ENCODE results near the gene CLBA1. TPM values are rescaled to one million over a fixed set of nuclear protein-coding genes. Genes with fewer than 3 reads are reported as not detected.

The CLBA1 gene
- total RNA-seq, 1 experiment from 2014 or later = 14.3 TPM

DNA sequence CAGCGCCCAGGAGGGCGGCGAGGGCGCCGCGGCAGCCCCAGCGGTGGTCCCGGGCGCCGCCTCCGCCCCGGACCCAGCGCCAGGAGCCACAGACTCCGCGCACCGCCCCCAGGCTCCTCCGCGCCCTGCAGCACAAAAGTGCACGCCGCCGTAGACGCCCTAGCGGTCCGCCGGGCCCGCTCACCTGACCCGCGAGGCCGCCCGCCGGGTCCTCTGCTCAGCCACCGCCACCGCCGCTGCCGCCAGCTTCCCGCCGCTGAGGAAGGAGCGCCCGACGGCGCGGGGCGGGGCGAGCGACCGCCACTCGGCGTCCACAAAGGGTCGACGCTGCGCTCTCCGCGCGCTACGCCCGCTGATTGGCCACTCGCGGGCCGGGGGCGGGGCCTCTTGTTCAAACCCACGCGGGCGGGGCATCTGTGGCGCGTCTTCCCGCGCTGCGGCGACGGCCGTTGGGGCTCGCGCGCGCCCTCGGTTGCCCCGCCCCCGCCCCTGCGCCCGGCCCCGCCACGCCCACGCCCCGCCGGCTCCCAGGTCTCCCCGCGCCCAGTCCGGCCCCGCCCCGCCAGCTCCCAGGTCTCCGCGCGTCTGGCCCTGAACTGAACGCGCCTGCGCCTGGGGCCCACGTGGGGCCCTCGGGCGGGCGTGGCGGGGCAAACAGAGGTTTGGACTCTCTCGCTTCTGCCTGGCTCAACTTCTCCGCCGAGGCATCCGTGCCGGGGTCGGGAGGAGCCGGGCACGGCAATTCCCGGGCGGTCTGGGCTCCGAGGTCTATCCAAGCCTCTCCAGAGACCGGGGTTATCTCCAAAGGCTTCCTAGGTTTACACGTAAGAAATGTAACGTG is 35.4 kb downstream of the CLBA1 start, which contains the start of gene CDCA4:
Gene CDCA4, minus strand, starts transcription at position 269 of the 841 bp plus-strand sequence. CDS start 9,154 bp downstream, outside the sequence.
- intact Hi-C loops (cut with micrococcal nuclease; ENCODE audit: unreplicated experiment) = no loop called here
- ChIA-PET POLR2A (ENCODE audit: low non-redundant PET) (no interaction called here), CTCF (interaction anchor here (0.8 to 2.0 kb wide), 2 partner anchors 25 to 510 kb away, joined by 3 to 14 read pairs; no protein-coding TSS in a partner anchor)
- Histone ChIP-seq H3K27ac (ENCODE audit: low read depth, low read length, poor library complexity, severe bottlenecking) (peak within 1 kb of the TSS; percentile 99), H3K36me3 (ENCODE audit: insufficient read depth, low read length, poor library complexity, severe bottlenecking) (peaks cover 18% of the 10 kb centered on the region), H3K27me3 (replicated peaks; ENCODE audit: insufficient read depth, low read depth, low read length, poor library complexity) (no peaks in the 10 kb centered on the region), H3K9me3 (ENCODE audit: low read depth, low read length, poor library complexity, severe bottlenecking) (no peaks in the 10 kb centered on the region), H3K4me3 (ENCODE audit: low read depth, low read length, poor library complexity, severe bottlenecking) (peak within 1 kb of the TSS; percentile 99), H3K4me1 (ENCODE audit: insufficient read depth, low read length, poor library complexity, severe bottlenecking) (peaks cover 39% of the 10 kb centered on the region)
- DNase-seq (ENCODE audit: low spot score) = peak; percentile 97
- no TSS peak for BruUV-seq (replicated peaks)
- no peak for TF ChIP-seq EZH2 (IDR thresholded peaks at IDR 0.05; ENCODE audit: borderline replicate concordance, low read depth, low read length, poor library complexity, severe bottlenecking)
- TF ChIP-seq, protein P1, sequence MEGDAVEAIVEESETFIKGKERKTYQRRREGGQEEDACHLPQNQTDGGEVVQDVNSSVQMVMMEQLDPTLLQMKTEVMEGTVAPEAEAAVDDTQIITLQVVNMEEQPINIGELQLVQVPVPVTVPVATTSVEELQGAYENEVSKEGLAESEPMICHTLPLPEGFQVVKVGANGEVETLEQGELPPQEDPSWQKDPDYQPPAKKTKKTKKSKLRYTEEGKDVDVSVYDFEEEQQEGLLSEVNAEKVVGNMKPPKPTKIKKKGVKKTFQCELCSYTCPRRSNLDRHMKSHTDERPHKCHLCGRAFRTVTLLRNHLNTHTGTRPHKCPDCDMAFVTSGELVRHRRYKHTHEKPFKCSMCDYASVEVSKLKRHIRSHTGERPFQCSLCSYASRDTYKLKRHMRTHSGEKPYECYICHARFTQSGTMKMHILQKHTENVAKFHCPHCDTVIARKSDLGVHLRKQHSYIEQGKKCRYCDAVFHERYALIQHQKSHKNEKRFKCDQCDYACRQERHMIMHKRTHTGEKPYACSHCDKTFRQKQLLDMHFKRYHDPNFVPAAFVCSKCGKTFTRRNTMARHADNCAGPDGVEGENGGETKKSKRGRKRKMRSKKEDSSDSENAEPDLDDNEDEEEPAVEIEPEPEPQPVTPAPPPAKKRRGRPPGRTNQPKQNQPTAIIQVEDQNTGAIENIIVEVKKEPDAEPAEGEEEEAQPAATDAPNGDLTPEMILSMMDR (conservative IDR thresholded peaks at IDR 0.05; ENCODE audit: low read depth, low read length) = no peak

DNA sequence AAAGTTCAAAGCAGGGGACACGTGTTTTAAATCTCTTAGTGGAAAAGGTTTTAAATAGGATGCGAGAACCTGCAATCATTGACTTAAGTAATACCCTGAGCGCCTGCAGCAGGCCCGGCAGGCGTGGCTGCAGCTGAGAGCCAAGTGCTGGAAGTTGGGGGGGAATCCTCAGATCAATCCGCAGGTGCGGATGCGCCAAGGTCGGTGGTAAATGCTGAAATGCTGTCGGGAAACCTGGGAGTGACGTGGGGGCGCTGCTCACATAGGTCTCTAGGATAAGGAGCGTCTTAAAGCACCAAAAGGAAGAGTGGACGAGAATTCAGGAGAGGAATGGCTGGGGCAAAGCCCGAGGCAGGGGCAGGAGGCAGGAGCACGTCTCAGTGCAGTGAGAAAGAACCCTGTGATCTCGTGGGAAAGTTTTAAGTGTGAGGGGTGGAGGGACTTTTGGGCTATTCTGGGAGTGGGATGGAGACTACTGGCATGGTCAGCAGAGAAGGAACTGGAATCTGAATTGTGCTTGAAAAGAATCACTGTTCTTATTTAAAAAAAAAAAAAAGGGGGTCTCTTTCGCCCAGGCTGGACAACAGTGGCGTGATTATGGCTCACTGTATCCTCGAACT is 36.2 kb downstream of the CLBA1 start:
- DNase-seq (ENCODE audit: low spot score) = peak; percentile 62
- POLR2A ChIA-PET (ENCODE audit: low non-redundant PET) = no interaction called here
- Histone ChIP-seq H3K36me3 (ENCODE audit: insufficient read depth, low read length, poor library complexity, severe bottlenecking) (peaks cover 10% of the 10 kb centered on the region), H3K4me3 (ENCODE audit: low read depth, low read length, poor library complexity, severe bottlenecking) (peak overlapping the region; percentile 99), H3K27me3 (replicated peaks; ENCODE audit: insufficient read depth, low read depth, low read length, poor library complexity) (no peaks in the 10 kb centered on the region), H3K9me3 (ENCODE audit: low read depth, low read length, poor library complexity, severe bottlenecking) (no peaks in the 10 kb centered on the region), H3K27ac (ENCODE audit: low read depth, low read length, poor library complexity, severe bottlenecking) (peak overlapping the region; percentile 84), H3K4me1 (ENCODE audit: insufficient read depth, low read length, poor library complexity, severe bottlenecking) (peaks cover 33% of the 10 kb centered on the region)
- CTCF ChIA-PET = interaction anchor here (0.8 kb wide), 1 partner anchor 510 kb away, joined by 3 read pairs; no protein-coding TSS in a partner anchor
- intact Hi-C loops (cut with micrococcal nuclease; ENCODE audit: unreplicated experiment) = no loop called here
- TF ChIP-seq EZH2 (IDR thresholded peaks at IDR 0.05; ENCODE audit: borderline replicate concordance, low read depth, low read length, poor library complexity, severe bottlenecking) = no peak
- TF ChIP-seq, protein P1 (conservative IDR thresholded peaks at IDR 0.05; ENCODE audit: low read depth, low read length) = peak; percentile 28; the same call in 1 of the 2 replicates
- TSS peak; percentile 89 for BruUV-seq (replicated peaks)

DNA sequence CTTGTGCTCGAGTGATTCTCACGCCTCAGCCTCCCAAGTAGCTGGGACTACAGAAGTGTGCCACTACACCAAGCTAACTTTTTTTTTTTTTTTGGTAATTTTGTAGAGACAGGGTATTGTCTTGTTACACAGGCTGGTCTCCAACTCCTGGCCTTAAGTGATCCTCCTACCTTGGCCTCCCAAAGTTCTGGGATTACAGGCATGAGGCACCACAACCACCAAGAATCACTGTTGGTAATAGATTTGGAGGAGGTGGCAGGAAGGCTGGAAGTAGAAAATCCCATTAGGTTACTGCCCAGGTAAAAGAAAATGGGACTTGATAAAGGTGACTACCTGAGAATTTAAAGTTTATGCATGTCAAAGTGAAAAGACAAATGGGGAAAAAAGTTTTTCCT is 36.7 kb downstream of the CLBA1 start:
- no peaks in the 10 kb centered on the region for H3K9me3 ChIP-seq (ENCODE audit: low read depth, low read length, poor library complexity, severe bottlenecking)
- no peak for DNase-seq (ENCODE audit: low spot score)
- no peak for TF ChIP-seq EZH2 (IDR thresholded peaks at IDR 0.05; ENCODE audit: borderline replicate concordance, low read depth, low read length, poor library complexity, severe bottlenecking)
- TF ChIP-seq, protein P1 (conservative IDR thresholded peaks at IDR 0.05; ENCODE audit: low read depth, low read length) = no peak
- POLR2A ChIA-PET (ENCODE audit: low non-redundant PET) = no interaction called here
- intact Hi-C loops (cut with micrococcal nuclease; ENCODE audit: unreplicated experiment) = no loop called here
- BruUV-seq (replicated peaks) = no TSS peak
- H3K27ac ChIP-seq (ENCODE audit: low read depth, low read length, poor library complexity, severe bottlenecking) = no peak overlapping the region
- CTCF ChIA-PET = no interaction called here
- peak overlapping the region; percentile 99 for H3K4me3 ChIP-seq (ENCODE audit: low read depth, low read length, poor library complexity, severe bottlenecking)
- peaks cover 8% of the 10 kb centered on the region for H3K36me3 ChIP-seq (ENCODE audit: insufficient read depth, low read length, poor library complexity, severe bottlenecking)
- no peaks in the 10 kb centered on the region for H3K27me3 ChIP-seq (replicated peaks; ENCODE audit: insufficient read depth, low read depth, low read length, poor library complexity)
- H3K4me1 ChIP-seq (ENCODE audit: insufficient read depth, low read length, poor library complexity, severe bottlenecking) = peaks cover 33% of the 10 kb centered on the region

Data from A673 (cell line).